ENCODE measurements around the gene ISYNA1. TPM values are rescaled to one million over a fixed set of nuclear protein-coding genes. Genes with fewer than 3 reads are reported as not detected.

Gene ISYNA1
- polyA plus RNA-seq, 2 of the 4 experiments (the other 2 are of a cell fraction): 18.0 to 60.7 TPM

DNA sequence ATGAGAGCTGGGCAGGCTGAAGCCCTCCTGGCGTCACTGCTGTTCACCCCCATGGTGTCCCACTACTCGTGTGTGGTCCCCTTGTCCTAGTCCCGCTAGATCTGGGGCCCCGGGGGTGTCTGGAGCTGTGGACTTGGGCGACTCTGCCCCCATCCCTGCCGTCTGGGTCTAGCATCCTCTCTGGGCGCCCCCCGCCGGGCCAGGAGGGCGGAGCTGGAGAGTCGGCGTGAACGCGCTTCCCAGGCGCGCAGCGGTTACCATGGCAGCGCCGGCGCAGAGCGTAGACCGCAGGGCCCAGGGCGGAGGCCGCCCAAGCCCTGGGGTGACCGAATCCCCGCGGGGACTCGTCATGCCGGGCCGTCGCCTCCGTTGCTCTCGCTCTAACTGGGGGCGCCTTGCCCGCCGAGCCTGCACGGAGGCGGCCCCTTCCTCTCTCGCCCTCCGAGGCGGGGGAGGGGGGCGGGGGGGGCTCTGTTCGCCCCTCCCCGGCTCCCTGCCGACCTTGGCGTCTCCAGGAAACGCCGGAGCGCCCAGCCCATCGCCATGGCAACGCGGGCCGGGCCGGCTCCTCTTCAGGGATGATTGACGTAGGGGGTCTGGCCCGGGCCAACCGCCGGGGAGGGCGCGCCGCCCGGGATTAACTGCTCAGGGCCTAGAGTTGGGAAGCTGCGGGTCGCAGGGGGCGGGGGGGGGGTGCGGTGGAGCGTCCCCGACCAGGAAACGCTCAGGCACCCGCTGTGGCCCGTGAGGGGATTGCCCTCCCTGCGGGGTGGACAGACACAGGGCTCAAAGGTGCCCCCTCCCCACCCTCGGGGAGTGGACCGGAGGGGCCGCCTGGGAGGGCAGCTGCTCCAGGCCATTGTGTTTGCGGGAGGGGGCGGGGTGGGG is 8.9 kb downstream of the ISYNA1 start:
- peak; percentile 80 to 84 for DNase-seq (ENCODE audit: low read depth in 1 of 2, low spot score in 1 of 2)
- Histone ChIP-seq H3K4me1 (peaks cover 36% of the 10 kb centered on the region), H3K4me3 (peak overlapping the region; percentile 34), H3K9me3 (no peaks in the 10 kb centered on the region), H3K27ac (peak overlapping the region; percentile 74 to 95), H3K4me2 (peak overlapping the region; percentile 92)
- ChIA-PET CTCF (interaction anchor here (1.0 kb wide), 2 partner anchors 14 to 100 kb away, joined by 3 to 4 read pairs; no protein-coding TSS in a partner anchor), POLR2A (interaction anchor here (1.3 kb wide), 1 partner anchor 10 kb away, joined by 4 read pairs; the partner anchor contains the start of gene SSBP4)
- peak; percentile 52 to 82 for ATAC-seq
- TF ChIP-seq PBX3 (IDR thresholded peaks at IDR 0.05): peak; percentile 61; the same call in 1 of the 2 replicates
- TF ChIP-seq, protein P1, sequence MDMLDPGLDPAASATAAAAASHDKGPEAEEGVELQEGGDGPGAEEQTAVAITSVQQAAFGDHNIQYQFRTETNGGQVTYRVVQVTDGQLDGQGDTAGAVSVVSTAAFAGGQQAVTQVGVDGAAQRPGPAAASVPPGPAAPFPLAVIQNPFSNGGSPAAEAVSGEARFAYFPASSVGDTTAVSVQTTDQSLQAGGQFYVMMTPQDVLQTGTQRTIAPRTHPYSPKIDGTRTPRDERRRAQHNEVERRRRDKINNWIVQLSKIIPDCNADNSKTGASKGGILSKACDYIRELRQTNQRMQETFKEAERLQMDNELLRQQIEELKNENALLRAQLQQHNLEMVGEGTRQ (IDR thresholded peaks at IDR 0.05): no peak
- 17% methylated on average over 1 of the region's 77 CpGs for WGBS (ENCODE audit: missing lambda C conversion rate)
- no peak for FAIRE-seq

- no peak overlapping the region; the same call in 2 of the 3 replicates for H3K4me3 ChIP-seq
- DNase-seq (ENCODE audit: low read depth in 1 of 2, low spot score in 1 of 2) (no peak), ATAC-seq (peak; percentile 6 to 10; a peak in 2 of 6 replicates), FAIRE-seq (no peak)
- H3K27ac ChIP-seq: peak overlapping the region; percentile 74 to 95; a peak in 5 of 6 replicates
- peak overlapping the region; percentile 92 for H3K4me2 ChIP-seq
- CTCF ChIA-PET: interaction anchor here (1.0 to 1.3 kb wide), 3 partner anchors 13 to 100 kb away, joined by 3 to 4 read pairs (median 3); no protein-coding TSS in a partner anchor
- no CpG with 5 or more reads among the region's 17 CpGs for WGBS (ENCODE audit: missing lambda C conversion rate)
- peaks cover 36% of the 10 kb centered on the region for H3K4me1 ChIP-seq
- TF ChIP-seq KDM5A (IDR thresholded peaks at IDR 0.05): no peak
- no peak for TF ChIP-seq HDAC2 (IDR thresholded peaks at IDR 0.05)
- no peak for TF ChIP-seq KDM1A (IDR thresholded peaks at IDR 0.05; ENCODE audit: low read depth)
- no peak for TF ChIP-seq CBX8 (IDR thresholded peaks at IDR 0.05)
- no peak for TF ChIP-seq JUNB (IDR thresholded peaks at IDR 0.05)
- TF ChIP-seq, protein P2, sequence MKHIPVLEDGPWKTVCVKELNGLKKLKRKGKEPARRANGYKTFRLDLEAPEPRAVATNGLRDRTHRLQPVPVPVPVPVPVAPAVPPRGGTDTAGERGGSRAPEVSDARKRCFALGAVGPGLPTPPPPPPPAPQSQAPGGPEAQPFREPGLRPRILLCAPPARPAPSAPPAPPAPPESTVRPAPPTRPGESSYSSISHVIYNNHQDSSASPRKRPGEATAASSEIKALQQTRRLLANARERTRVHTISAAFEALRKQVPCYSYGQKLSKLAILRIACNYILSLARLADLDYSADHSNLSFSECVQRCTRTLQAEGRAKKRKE (CRISPR knock-in tag; IDR thresholded peaks at IDR 0.05; ENCODE audit: low read depth): no peak
- TF ChIP-seq EP300 (IDR thresholded peaks at IDR 0.05): no peak
- no peak for TF ChIP-seq ZNF302 (CRISPR knock-in tag; IDR thresholded peaks at IDR 0.05)
- no peak for TF ChIP-seq EHMT2 (IDR thresholded peaks at IDR 0.05; ENCODE audit: low read depth)
- TF ChIP-seq HEYL (CRISPR knock-in tag; IDR thresholded peaks at IDR 0.05): no peak
- no peak for TF ChIP-seq NPAS2 (CRISPR knock-in tag; IDR thresholded peaks at IDR 0.05; ENCODE audit: borderline replicate concordance)
- TF ChIP-seq TP53 (CRISPR knock-in tag; IDR thresholded peaks at IDR 0.05): no peak
- TF ChIP-seq RNF2 (IDR thresholded peaks at IDR 0.05; ENCODE audit: borderline replicate concordance, low read depth): no peak
- TF ChIP-seq, protein P3, sequence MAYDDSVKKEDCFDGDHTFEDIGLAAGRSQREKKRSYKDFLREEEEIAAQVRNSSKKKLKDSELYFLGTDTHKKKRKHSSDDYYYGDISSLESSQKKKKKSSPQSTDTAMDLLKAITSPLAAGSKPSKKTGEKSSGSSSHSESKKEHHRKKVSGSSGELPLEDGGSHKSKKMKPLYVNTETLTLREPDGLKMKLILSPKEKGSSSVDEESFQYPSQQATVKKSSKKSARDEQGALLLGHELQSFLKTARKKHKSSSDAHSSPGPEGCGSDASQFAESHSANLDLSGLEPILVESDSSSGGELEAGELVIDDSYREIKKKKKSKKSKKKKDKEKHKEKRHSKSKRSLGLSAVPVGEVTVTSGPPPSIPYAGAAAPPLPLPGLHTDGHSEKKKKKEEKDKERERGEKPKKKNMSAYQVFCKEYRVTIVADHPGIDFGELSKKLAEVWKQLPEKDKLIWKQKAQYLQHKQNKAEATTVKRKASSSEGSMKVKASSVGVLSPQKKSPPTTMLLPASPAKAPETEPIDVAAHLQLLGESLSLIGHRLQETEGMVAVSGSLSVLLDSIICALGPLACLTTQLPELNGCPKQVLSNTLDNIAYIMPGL (CRISPR knock-in tag; IDR thresholded peaks at IDR 0.05; ENCODE audit: borderline replicate concordance): no peak
- no peak for TF ChIP-seq HOXB5 (CRISPR knock-in tag; IDR thresholded peaks at IDR 0.05)
- no peak for TF ChIP-seq HES2 (IDR thresholded peaks at IDR 0.05)
- no peak for TF ChIP-seq PBX3 (IDR thresholded peaks at IDR 0.05)
- no peak for TF ChIP-seq HOXA7 (CRISPR knock-in tag; IDR thresholded peaks at IDR 0.05)
- TF ChIP-seq SREBF2 (IDR thresholded peaks at IDR 0.05): no peak
- no peak for TF ChIP-seq CHD2 (IDR thresholded peaks at IDR 0.05; ENCODE audit: low read length, partially characterized antibody)
- no peaks in the 10 kb centered on the region for H3K9me3 ChIP-seq
- POLR2A ChIA-PET: interaction anchor here (1.3 kb wide), 1 partner anchor 9 kb away, joined by 4 read pairs; the partner anchor contains the start of gene SSBP4
Measured at GRCh38 chr19:18428173-18428786, 9.7 kb downstream of the ISYNA1 start.
